Fibroblast of lung (primary cell): ENCODE data around the gene DOCK3. TPM values are rescaled to one million over a fixed set of nuclear protein-coding genes. Genes with fewer than 3 reads are reported as not detected.

Experiments used
- DNase-seq, 2 donors: peaks; one replicate each; pipeline versions ENCODE4 v3.0.0 to v3.0.0-alpha.2; 2010; ENCODE audit warnings: low read depth in 2 of 2
- H2AFZ ChIP-seq: 2 replicates; pipeline ENCODE4 v1.5.1; 2012; ENCODE audit warnings: low read length, control low read depth, inconsistent platforms
- H3K27ac ChIP-seq: 2 replicates; pipeline ENCODE4 v1.5.1; 2011; ENCODE audit warnings: low read length, control low read depth; ENCODE audit not compliant: insufficient read depth
- H3K27me3 ChIP-seq: 2 replicates; pipeline ENCODE4 v1.5.1; 2011; ENCODE audit warnings: mild to moderate bottlenecking, low read length; ENCODE audit not compliant: control insufficient read depth, insufficient read depth
- H3K36me3 ChIP-seq: 2 replicates; pipeline ENCODE4 v1.5.1; 2011; ENCODE audit warnings: low read length; ENCODE audit not compliant: control insufficient read depth, insufficient read depth
- H3K4me1 ChIP-seq: 2 replicates; pipeline ENCODE4 v1.5.1; 2011; ENCODE audit warnings: low read length; ENCODE audit not compliant: control insufficient read depth, insufficient read depth; ENCODE audit errors: extremely low read depth
- H3K4me2 ChIP-seq: 2 replicates; pipeline ENCODE4 v1.5.1; 2011; ENCODE audit warnings: low read length, control low read depth; ENCODE audit not compliant: insufficient read depth; ENCODE audit errors: extremely low read depth
- H3K4me3 ChIP-seq, 4 experiments: fragments of 200-600 bp in 1 of 4; sonication (generic) in 1 of 4; replicated peaks in 1 of 4; 2 replicates each; pipeline ENCODE4 v1.5.1; 2011 to 2016; ENCODE audit warnings: low read length in 4 of 4, low read depth in 3 of 4, mild to moderate bottlenecking in 3 of 4, control low read depth in 2 of 4, inconsistent platforms in 1 of 4, mixed read lengths in 1 of 4; ENCODE audit not compliant: insufficient read depth in 1 of 4; ENCODE audit errors: control extremely low read depth in 1 of 4
- H3K79me2 ChIP-seq: 2 replicates; pipeline ENCODE4 v1.5.1; 2012; ENCODE audit warnings: mild to moderate bottlenecking, low read length, inconsistent platforms; ENCODE audit not compliant: control insufficient read depth, insufficient read depth
- H3K9ac ChIP-seq: 2 replicates; pipeline ENCODE4 v1.5.1; 2011; ENCODE audit warnings: mild to moderate bottlenecking, low read length, control low read depth; ENCODE audit not compliant: insufficient read depth
- H3K9me3 ChIP-seq: 2 replicates; pipeline ENCODE4 v1.5.1; 2012; ENCODE audit warnings: low read depth, low read length; ENCODE audit not compliant: control insufficient read depth, insufficient read depth
- H4K20me1 ChIP-seq: 2 replicates; pipeline ENCODE4 v1.5.1; 2011; ENCODE audit warnings: low read length; ENCODE audit not compliant: control insufficient read depth, insufficient read depth; ENCODE audit errors: extremely low read depth
- EZH2 ChIP-seq: IDR thresholded peaks from 2 replicates; pipeline ENCODE4 v1.5.1; 2012; ENCODE audit warnings: low read length, control low read depth, mild to moderate bottlenecking; ENCODE audit errors: missing control alignments
- polyA plus RNA-seq, 2 donors: library from polyadenylated mRNA; depleted of rRNA in 1 of 2; stranded (reverse) in 1 of 2; unstranded in 1 of 2; fragments of >200 nt; gene quantifications; 2 replicates each; pipeline ENCODE4 v1.2.1, GENCODE V29; 2011 to 2012; ENCODE audit warnings: missing spikeins in 1 of 2
- total RNA-seq: library from RNA; depleted of rRNA; stranded (reverse); fragments of >200 nt; gene quantifications from 2 replicates; pipeline ENCODE4 v1.2.1, GENCODE V29; 2014
- TF ChIP-seq, protein P1 (sequence below), 2 donors: IDR thresholded peaks in 1 of 2; conservative IDR thresholded peaks in 1 of 2; 1 replicate in 1 of 2; 2 replicates in 1 of 2; pipeline ENCODE4 v1.5.1; 2011 to 2012; ENCODE audit warnings: low read length in 2 of 2, control low read depth in 1 of 2, inconsistent platforms in 1 of 2, low read depth in 1 of 2, mild to moderate bottlenecking in 1 of 2

The DOCK3 gene
- total and polyA plus RNA-seq, 2 donors (not counting 1 experiment from before 2014, with no cell fraction given): 0.07 to 0.17 TPM

DNA sequence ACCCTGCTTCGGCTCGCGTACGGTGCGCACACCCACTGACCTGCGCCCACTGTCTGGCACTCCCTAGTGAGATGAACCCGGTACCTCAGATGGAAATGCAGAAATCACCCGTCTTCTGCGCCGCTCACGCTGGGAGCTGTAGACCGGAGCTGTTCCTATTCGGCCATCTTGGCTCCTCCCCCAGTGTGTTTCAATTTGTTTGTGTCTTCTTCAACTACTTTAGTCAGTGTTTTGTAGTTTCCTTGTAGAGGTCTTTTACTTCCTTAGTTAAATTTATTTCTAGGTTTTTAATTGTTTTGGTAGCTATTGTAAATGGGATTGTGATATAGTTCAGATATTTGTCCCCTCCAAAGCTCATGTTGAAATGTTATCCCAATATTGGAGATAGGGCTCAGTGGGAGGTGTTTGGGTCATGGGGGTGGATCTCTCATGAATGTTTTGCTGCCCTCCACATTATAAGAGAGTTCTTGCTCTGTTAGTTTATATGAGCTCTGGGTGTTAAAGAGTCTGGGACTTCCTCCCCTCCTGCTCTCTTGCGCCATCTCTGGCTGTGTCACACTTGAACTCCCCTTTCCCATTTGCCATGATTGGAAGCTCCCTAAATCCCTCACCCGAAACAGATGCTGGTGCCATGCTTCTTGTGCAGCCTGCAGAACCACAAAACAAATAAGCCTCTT lies 304.4 kb downstream of the DOCK3 start:
- no peak for DNase-seq
- Histone ChIP-seq H3K79me2 (no peaks in the 10 kb centered on the region), H3K36me3 (no peaks in the 10 kb centered on the region), H3K27me3 (no peaks in the 10 kb centered on the region), H4K20me1 (no peaks in the 10 kb centered on the region), H3K4me1 (no peaks in the 10 kb centered on the region), H3K9me3 (no peaks in the 10 kb centered on the region), H3K27ac (no peak overlapping the region), H3K9ac (no peak overlapping the region), H2AFZ (no peak overlapping the region), H3K4me2 (no peak overlapping the region), H3K4me3 (no peak overlapping the region)
- TF ChIP-seq, protein P1, sequence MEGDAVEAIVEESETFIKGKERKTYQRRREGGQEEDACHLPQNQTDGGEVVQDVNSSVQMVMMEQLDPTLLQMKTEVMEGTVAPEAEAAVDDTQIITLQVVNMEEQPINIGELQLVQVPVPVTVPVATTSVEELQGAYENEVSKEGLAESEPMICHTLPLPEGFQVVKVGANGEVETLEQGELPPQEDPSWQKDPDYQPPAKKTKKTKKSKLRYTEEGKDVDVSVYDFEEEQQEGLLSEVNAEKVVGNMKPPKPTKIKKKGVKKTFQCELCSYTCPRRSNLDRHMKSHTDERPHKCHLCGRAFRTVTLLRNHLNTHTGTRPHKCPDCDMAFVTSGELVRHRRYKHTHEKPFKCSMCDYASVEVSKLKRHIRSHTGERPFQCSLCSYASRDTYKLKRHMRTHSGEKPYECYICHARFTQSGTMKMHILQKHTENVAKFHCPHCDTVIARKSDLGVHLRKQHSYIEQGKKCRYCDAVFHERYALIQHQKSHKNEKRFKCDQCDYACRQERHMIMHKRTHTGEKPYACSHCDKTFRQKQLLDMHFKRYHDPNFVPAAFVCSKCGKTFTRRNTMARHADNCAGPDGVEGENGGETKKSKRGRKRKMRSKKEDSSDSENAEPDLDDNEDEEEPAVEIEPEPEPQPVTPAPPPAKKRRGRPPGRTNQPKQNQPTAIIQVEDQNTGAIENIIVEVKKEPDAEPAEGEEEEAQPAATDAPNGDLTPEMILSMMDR (conservative IDR thresholded peaks at IDR 0.05 in 1 of 2, IDR thresholded peaks at IDR 0.05 in 1 of 2; ENCODE audit: low read depth in 1 of 2, low read length in 2 of 2): no peak
- TF ChIP-seq EZH2: no peak

DNA sequence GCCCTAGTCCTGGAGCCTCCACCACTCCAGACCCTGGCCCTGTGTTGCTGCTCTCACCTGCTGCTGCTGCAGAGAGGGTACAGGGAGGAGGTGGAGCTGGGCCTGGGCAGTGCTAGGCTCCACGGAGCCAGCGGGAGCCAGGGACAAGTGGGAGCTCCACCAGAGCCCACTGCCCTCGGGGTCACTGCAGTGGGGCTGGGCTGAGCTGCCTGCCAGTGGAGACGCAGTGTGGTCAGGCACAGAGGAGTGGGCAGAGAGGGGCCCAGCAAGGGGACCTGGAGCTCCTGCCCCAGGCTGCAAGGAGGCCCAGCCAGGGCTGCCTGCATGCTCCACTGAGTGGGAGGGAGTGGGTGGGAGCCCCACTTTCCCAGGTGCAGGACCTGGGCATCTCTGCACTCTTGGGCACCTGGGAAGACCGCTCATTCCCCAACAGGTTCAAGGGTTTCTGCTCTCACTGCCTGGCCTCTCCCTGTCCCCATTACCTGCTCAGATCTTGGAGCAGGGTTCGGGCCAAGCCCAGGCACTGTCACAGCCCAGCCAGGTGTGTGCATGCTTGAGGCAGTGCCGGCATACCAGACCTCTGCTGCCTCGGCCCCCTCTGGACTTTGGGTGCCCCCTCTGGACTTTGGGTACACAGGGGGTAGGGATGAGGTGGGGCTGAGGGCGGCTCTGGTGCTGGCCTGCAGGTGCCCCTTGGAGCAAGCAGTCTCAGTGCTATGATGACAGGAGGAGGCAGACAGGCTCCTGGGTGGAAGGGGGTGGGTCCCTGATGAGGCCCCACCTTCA lies 308.0 kb downstream of the DOCK3 start:
- no peak for DNase-seq
- Histone ChIP-seq H3K4me1 (no peaks in the 10 kb centered on the region), H3K4me2 (no peak overlapping the region), H3K27me3 (no peaks in the 10 kb centered on the region), H2AFZ (no peak overlapping the region), H3K4me3 (no peak overlapping the region), H3K9me3 (no peaks in the 10 kb centered on the region), H3K79me2 (no peaks in the 10 kb centered on the region), H3K9ac (no peak overlapping the region), H4K20me1 (no peaks in the 10 kb centered on the region), H3K36me3 (no peaks in the 10 kb centered on the region), H3K27ac (no peak overlapping the region)
- TF ChIP-seq, protein P1 (conservative IDR thresholded peaks at IDR 0.05 in 1 of 2, IDR thresholded peaks at IDR 0.05 in 1 of 2; ENCODE audit: low read depth in 1 of 2, low read length in 2 of 2): no peak
- TF ChIP-seq EZH2: no peak

GRCh38 chr3:50983887-50984286 lies 309.2 kb downstream of the DOCK3 start:
- DNase-seq: no peak
- no peak overlapping the region for H2AFZ ChIP-seq
- no peak overlapping the region for H3K4me2 ChIP-seq
- no peaks in the 10 kb centered on the region for H3K36me3 ChIP-seq
- H3K79me2 ChIP-seq: no peaks in the 10 kb centered on the region
- H3K9me3 ChIP-seq: no peaks in the 10 kb centered on the region
- TF ChIP-seq, protein P1 (conservative IDR thresholded peaks at IDR 0.05 in 1 of 2, IDR thresholded peaks at IDR 0.05 in 1 of 2; ENCODE audit: low read depth in 1 of 2, low read length in 2 of 2): no peak
- TF ChIP-seq EZH2: no peak
- no peak overlapping the region for H3K27ac ChIP-seq
- no peak overlapping the region for H3K4me3 ChIP-seq
- no peaks in the 10 kb centered on the region for H3K4me1 ChIP-seq
- H4K20me1 ChIP-seq: no peaks in the 10 kb centered on the region
- no peaks in the 10 kb centered on the region for H3K27me3 ChIP-seq
- no peak overlapping the region for H3K9ac ChIP-seq
